NCI-H460 (cell line): ENCODE measurements around the gene HES5. TPM values are rescaled to one million over a fixed set of nuclear protein-coding genes. Genes with fewer than 3 reads are reported as not detected.

Experiments
- DNase-seq: peaks from one replicate; pipeline ENCODE4 v3.0.0-alpha.2; 2016; ENCODE audit warnings: low read depth; ENCODE audit errors: extremely low read depth
- total RNA-seq: library from RNA; depleted of rRNA; stranded (reverse); fragments of >200 nt; shearing (Covaris generic); gene quantifications from 2 replicates; pipeline ENCODE4 v1.2.3, GENCODE V29; 2014

Gene HES5
- total RNA-seq, 1 experiment from 2014 or later: not detected

- no peak for DNase-seq
Observed at GRCh38 chr1:2502661-2503553, 27.2 kb downstream of the HES5 start.

GRCh38 chr1:2502210-2502609 lies 27.9 kb downstream of the HES5 start:
- no peak for DNase-seq

- no peak for DNase-seq
Observed at GRCh38 chr1:2501820-2502119, 28.3 kb downstream of the HES5 start.

- DNase-seq: no peak
Observed at GRCh38 chr1:2501041-2501819, 28.8 kb downstream of the HES5 start.

GRCh38 chr1:2499986-2500596 lies 30.0 kb downstream of the HES5 start:
- no peak for DNase-seq

- no peak for DNase-seq
Observed at GRCh38 chr1:2499260-2499659, 30.8 kb downstream of the HES5 start.

- DNase-seq: no peak
Observed at GRCh38 chr1:2498648-2499047, 31.4 kb downstream of the HES5 start.

GRCh38 chr1:2497891-2498290 lies 32.2 kb downstream of the HES5 start:
- DNase-seq: no peak

- DNase-seq: no peak
Observed at GRCh38 chr1:2496746-2497145, 33.3 kb downstream of the HES5 start.

GRCh38 chr1:2496087-2496622 lies 33.9 kb downstream of the HES5 start:
- no peak for DNase-seq

- DNase-seq: no peak
Observed at GRCh38 chr1:2495546-2495945, 34.5 kb downstream of the HES5 start.

GRCh38 chr1:2495026-2495425 lies 35.0 kb downstream of the HES5 start:
- no peak for DNase-seq

GRCh38 chr1:2494323-2494693 lies 35.8 kb downstream of the HES5 start:
- peak; percentile 34 for DNase-seq

- DNase-seq: no peak
Observed at GRCh38 chr1:2493691-2494322, 36.3 kb downstream of the HES5 start.

GRCh38 chr1:2493218-2493617 lies 36.8 kb downstream of the HES5 start:
- DNase-seq: no peak

GRCh38 chr1:2492091-2492490 lies 38.0 kb downstream of the HES5 start:
- DNase-seq: no peak

- no peak for DNase-seq
Observed at GRCh38 chr1:2489615-2490014, 40.4 kb downstream of the HES5 start.

- no peak for DNase-seq
Observed at GRCh38 chr1:2488688-2489087, 41.4 kb downstream of the HES5 start.

- DNase-seq: no peak
Observed at GRCh38 chr1:2486558-2486957, 43.5 kb downstream of the HES5 start.

- no peak for DNase-seq
Observed at GRCh38 chr1:2486041-2486440, 44.0 kb downstream of the HES5 start.

- no peak for DNase-seq
Observed at GRCh38 chr1:2483970-2484369, 46.1 kb downstream of the HES5 start.
